Activated naive CD4-positive, alpha-beta T cell (primary cell): ENCODE data around the gene TRERF1.

Experiments
- DNase-seq, 4 experiments: peaks; one replicate each; lab custom pipeline; 2025; lab: John Stamatoyannopoulos, UW

The TRERF1 gene

DNA sequence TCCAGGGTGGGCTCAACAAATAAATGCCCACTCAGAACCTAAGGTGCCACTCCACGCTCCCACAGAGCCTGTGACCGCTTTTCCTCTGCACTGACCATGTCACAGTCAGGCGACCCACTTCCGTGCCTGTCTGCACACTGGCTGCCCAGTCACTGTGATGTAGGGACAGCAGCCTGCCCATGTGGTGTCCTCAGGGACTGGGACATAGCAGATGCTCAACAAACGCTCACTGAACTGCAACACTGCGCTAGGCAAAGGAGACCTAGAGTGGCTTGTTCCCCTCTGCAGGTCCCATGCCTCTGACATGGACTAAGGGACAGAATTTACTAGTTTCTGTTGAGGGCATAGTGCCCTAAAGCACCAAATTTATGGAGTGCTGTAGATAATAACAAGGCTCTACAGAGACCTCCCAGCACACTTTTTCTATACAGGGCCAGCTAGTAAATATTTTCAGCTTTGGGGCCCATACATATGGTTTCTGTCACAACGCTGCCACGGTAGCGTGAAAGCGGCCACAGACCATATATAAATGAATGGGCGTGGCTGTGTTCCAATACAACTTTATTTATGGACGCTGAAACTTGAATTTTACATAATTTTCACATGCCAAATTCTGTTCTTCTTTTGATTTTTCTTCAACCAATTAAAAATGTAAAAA is 176.2 kb downstream of the TRERF1 start:
- DNase-seq, result no peak

GRCh38 chr6:42274898-42275297 is 176.8 kb downstream of the TRERF1 start:
- no peak for DNase-seq

DNA sequence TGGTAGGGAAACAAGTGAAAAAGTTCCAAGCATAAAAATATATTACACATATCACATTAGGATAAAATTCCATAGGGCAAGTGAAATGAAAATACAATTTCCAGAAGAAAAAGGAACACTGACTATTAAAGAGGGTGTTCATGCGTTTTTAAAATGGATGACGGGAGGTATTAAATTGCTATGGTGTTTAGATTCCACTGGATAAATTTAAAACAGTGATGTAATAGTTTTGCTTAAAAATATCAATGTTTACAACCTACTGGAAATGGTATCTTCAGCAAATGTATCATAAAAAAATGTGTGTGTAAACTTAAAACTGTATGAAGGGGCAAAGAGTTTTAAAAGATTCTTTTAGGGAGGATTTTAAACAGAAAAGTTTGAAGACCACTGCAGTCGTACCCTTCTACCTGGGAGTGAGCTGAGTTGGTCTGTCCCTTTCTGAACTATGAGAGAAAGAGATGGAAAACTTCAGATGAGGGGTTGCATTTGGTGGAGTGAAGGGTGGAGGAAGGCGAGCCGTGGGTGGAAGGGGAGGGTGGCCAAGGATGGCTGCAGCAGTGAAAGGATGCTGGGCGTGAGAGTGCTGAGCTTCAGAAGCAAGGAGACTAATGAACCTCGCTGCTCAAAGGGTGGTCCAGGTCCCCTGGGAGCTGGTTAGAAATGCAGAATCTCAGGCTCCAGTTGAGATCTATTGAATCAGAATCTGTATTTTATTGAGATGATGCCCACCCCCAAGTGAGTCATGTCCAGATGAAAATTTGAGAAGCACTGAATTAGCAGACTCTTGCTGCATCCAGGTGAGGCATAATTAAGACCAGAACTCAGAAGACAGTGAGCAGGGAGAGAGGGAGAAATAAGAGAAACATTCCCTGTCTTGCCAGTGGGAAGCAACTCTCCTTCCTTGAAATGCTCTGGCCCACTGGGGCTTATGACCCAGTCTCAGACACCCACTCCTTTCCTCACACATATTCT is 179.6 kb downstream of the TRERF1 start:
- DNase-seq, result no peak

GRCh38 chr6:42269974-42270510 is 181.7 kb downstream of the TRERF1 start:
- DNase-seq, result no peak

DNA sequence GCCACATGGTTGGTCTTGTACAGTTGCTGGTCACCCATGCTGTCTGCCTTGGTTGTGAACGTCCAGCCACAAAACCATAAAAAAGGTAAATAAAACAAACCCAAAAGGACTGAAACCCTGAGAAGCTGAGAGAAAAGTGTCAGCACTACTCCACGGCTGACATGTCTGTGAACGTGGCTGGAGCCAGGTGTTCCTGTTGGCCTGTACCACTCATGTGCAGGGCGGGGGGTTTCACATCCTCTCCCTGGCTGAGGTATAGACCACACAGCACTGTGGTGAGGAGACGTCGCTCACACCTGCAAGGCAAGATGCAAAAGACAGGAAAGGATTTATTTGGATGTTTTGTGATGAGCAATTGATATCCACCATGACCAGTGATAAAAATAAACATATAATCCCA is 182.2 kb downstream of the TRERF1 start:
- no peak for DNase-seq

GRCh38 chr6:42268835-42269204 is 182.9 kb downstream of the TRERF1 start:
- DNase-seq, result no peak

GRCh38 chr6:42268016-42268834 is 183.5 kb downstream of the TRERF1 start:
- no peak for DNase-seq

DNA sequence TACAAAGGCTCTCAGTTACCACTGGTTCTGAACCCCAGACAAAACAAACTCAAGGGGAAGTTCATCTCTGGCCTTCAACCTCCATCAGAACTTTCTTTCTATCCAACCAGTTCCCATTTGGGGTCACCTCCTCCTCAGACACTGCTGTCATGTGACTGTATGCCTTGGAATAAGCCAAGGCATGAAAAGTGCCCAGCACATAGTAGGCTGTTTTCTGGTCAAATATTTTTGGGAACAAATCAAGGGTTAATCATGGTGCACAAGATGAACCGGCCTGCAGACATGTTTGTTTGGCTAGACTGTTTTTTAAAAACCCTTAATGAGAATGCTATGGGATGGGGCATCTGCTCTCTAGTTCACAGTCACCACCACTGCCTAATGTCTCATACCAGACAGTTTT is 185.2 kb downstream of the TRERF1 start:
- no peak for DNase-seq

DNA sequence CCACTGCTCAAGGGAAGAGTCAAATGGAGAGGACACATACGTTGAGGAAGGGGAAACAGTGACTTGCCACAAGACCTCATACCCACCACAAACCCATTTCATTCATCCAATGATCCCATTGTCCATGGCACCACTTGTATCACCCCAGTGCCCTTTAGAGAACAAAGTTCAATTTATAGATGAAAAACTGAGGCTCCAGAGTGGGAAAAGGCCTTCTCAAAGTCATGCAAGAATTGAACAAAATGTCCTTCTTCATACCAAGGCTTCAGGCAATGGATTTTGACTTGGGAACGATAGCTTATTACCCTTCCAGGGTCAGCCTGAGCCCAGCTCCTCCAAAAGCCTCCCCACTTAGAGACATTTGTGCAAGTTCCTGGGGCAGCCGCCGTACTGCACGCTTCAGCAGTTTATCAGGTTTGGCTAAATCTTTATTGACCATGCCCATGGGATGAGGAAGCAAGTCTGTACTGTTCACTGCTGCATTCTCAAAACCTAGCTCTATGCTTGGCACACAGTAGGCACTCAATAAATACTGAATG is 186.8 kb downstream of the TRERF1 start:
- DNase-seq, result no peak

DNA sequence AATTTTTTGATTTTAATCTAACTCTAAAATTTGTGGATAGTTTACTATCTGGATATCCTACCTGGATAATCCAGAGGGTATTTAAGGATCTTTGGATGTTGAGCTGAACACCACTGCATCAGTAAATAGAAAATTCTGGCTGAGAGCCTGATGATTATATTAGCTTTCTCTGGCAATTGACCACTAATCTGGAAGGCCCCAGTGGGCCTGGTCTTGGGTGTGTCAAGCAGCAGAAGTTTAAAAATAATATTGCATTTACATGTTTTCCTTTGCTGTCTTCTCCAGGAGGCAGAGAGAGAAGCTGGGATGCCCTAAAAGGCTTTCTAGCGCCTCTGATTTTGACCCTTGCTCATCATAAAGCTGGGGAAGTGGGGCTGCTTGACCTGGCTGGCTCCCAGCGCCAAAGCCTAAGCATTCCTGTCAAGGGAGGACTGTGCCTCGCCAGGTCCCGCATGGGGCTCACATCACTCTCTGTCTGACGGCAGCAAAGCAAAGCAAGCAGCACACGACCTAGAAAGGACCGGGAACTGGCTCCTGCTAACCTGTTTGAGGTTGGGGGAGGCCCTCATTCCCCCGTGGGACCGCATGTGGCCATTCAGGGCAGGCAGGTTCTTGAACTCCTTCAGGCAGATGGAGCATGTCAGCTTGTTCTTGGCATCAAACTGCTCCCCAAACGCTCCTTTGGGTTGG is 187.4 kb downstream of the TRERF1 start:
- DNase-seq, result no peak

DNA sequence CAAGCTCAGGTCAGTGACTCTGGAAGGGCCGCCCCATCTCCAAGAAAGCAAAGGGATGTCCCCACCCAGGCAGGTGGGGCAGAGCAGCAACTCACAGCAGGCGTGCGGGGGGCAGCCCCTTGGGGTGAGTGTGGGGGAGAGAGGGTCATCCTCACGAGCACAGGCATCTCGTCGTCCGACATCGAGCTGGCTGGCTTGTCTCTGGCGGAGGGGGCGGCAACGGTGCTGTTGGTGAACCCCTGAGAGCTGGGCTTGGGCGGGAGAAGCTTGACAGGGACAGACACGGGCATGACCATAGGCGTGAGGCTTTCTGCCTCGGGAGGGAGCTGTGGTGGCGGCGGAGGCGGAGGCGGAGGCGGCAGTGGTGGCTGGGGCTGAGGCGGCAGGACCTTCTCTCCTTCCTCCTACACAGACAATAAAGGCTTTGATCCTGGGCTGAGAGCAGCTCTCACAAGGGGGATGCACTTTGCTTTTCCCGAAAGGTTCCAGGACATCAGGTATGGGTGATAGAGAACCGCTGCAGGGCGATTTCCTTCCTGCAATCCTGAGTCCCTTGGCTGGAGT is 188.5 kb downstream of the TRERF1 start:
- DNase-seq, result no peak

DNA sequence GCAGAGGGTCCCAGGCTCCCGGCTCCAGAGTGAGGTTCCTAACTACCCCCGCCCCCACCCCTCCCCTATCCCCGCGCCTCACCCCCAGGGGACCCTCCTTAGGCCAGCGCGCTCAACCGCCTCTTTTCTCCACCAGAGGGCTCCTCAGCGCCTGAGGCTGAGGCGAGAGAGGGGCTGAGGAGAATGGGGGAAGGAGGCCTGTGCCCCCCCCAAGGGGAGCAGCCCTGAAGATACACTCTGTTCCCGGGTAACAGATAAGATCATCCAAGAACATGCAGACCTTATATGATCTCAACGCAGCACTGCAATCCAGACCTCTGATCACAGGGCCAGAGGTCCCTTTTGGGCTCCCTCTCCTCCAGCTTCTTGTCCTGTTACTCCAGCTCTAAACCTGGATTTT is 190.8 kb downstream of the TRERF1 start:
- DNase-seq, result peak in 3 of 4 experiments; percentile 7 to 30 (median 20)

DNA sequence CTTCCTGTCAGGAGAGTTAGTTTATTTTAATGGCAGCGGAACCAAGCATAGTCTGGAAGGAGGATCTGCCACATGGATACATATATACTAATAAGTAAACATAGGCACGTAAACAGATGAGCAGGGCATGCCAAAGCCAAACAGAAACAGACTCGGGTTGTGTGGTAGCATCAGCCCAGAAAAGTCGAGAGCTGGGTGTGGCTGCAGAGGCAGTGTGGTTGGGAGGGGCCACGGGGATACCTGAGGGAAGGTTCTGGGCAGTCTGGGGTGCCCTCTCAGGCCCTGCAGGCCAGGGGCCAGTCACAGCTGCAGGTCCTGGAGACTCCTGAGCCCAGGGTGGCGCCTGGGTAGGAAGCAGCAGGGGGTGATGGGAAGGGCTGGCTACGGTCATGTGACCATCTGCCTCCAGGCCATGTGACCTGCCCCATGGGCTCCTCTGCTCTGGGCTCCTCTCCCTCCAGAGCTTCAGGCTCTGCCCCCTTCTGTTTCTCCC is 191.3 kb downstream of the TRERF1 start:
- no peak for DNase-seq

DNA sequence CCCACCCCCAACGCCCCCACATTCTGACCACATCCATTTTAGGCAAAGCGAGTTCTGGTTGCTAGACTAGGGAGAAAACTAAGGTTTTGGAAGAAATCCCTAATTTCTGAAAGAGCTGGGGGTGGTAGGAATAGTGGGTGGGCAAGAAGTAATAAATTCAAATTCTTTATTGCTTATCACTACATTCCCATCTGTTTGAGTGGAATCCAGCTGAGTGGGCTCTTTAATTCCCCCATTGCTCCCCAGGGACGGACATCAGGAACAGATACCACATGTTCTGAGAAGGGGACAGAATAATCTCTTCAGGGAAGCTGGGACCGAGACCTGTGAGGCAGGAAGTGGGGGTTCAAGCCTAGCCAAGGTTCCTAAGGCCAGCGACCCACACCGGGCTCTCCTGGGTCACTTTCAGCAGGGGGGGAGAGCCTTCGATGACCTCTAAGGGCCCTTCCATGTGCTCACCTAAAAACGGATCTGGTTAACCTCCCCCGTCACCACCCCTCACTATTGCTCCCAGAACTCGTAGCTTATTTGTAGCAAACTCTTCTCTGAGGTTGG is 191.8 kb downstream of the TRERF1 start:
- DNase-seq, result no peak

DNA sequence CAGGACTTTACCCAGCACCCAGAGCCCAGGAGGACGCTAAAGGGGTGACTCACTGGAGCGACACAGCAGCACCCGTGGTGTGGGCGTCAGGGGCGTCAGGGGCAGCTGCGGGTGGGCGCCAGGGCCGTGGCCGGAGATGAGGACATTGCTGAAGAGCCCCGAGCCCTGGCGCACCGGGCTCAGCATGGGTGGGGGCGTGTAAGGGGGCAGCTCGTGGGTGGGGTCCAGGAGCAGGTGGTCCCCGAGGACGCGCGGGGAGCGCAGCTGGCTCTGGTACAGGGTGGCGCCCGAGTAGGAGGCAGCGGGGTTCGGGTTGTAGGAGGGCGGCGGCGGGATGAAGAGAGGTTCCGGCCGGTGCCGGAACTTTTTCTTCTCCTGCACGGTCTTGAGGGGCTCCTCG is 192.4 kb downstream of the TRERF1 start:
- no peak for DNase-seq

- DNase-seq, result no peak
Measured at GRCh38 chr6:42257614-42258013, 194.1 kb downstream of the TRERF1 start.

GRCh38 chr6:42257063-42257462 is 194.7 kb downstream of the TRERF1 start:
- DNase-seq, result no peak

DNA sequence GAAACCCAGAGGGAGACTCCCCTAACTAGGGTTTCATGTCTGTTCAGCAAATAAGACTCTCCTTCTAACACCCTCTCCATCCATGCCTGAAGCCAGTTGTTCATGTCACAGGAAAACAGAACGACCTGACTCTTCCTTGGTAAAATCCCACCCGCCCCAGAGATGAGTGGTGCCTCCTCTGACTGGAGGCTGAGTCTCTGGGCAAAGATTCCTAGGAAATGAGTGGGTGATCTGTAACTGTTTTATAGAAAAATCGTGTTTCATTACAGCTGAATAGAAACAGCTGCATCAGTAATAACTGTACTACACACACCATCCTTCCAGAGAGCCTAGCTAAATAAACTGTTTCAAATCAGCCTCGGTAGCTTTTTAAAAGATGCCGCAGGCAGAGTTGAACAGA is 196.7 kb downstream of the TRERF1 start:
- no peak for DNase-seq

- no peak for DNase-seq
Measured at GRCh38 chr6:42254505-42254904, 197.2 kb downstream of the TRERF1 start.

GRCh38 chr6:42251911-42252637 is 199.7 kb downstream of the TRERF1 start:
- DNase-seq, result no peak
